PC-9 (cell line): Measurements from ENCODE around the gene SPINK2. TPM values are rescaled to one million over a fixed set of nuclear protein-coding genes. Genes with fewer than 3 reads are reported as not detected.

ENCODE experiments used
- BruUV-seq: library from RNA; stranded (reverse); fragments of 400-500 nt; replicated peaks from 2 replicates; lab custom pipeline; 2021; lab: Mats Ljungman, UMichigan
- CTCF ChIA-PET: fragments of 300-600 bp; sonication (Branson Sonifier 250); formaldehyde crosslinking; loops from one replicate; lab custom pipeline; 2022; ENCODE audit warnings: antibody characterized with exemption; lab: Charles Lee
- POLR2A ChIA-PET: fragments of 300-600 bp; sonication (Branson Sonifier 250); formaldehyde crosslinking; loops from one replicate; lab custom pipeline; 2022; ENCODE audit warnings: antibody characterized with exemption; ENCODE audit not compliant: unreplicated experiment; lab: Charles Lee
- DNase-seq, 2 experiments: peaks; one replicate each; pipeline versions ENCODE4 v3.0.0 to v3.0.0-alpha.2; 2015 to 2022; ENCODE audit warnings: mixed read lengths in 1 of 2
- H2AFZ ChIP-seq: fragments of 200-600 bp; sonication (generic); 2 replicates; pipeline ENCODE4 v1.8.1; 2017; ENCODE audit warnings: antibody characterized with exemption
- H3F3A ChIP-seq: fragments of 200-600 bp; sonication (generic); 2 replicates; pipeline ENCODE4 v1.8.1; 2017; ENCODE audit warnings: antibody characterized with exemption, mild to moderate bottlenecking, low read depth; ENCODE audit not compliant: insufficient read depth
- H3K27ac ChIP-seq: fragments of 200-600 bp; sonication (generic); 2 replicates; pipeline ENCODE4 v1.6.1; 2016; ENCODE audit warnings: mixed run types
- H3K27me3 ChIP-seq: fragments of 200-600 bp; sonication (generic); 2 replicates; pipeline ENCODE4 v1.6.1; 2016; ENCODE audit warnings: low read depth, mixed run types; ENCODE audit not compliant: insufficient read depth
- H3K36me3 ChIP-seq: fragments of 200-600 bp; sonication (generic); 2 replicates; pipeline ENCODE4 v1.6.1; 2016; ENCODE audit warnings: low read depth, mixed run types
- H3K4me1 ChIP-seq: fragments of 200-600 bp; sonication (generic); replicated peaks from 2 replicates; pipeline ENCODE4 v1.6.1; 2016; ENCODE audit warnings: mixed run types; ENCODE audit not compliant: insufficient read depth
- H3K4me2 ChIP-seq: fragments of 200-600 bp; sonication (generic); 2 replicates; pipeline ENCODE4 v1.6.1; 2017; ENCODE audit warnings: mixed run types
- H3K4me3 ChIP-seq: fragments of 200-600 bp; sonication (generic); 2 replicates; pipeline ENCODE4 v1.6.1; 2016; ENCODE audit warnings: mixed run types
- H3K79me2 ChIP-seq: fragments of 200-600 bp; sonication (generic); 2 replicates; pipeline ENCODE4 v1.6.1; 2017; ENCODE audit warnings: low read depth, mixed run types
- H3K9me2 ChIP-seq: fragments of 200-600 bp; sonication (generic); 2 replicates; pipeline ENCODE4 v1.8.1; 2017; ENCODE audit warnings: mild to moderate bottlenecking; ENCODE audit not compliant: insufficient read depth
- H3K9me3 ChIP-seq: fragments of 200-600 bp; sonication (generic); 2 replicates; pipeline ENCODE4 v1.8.1; 2016; ENCODE audit warnings: low read depth; ENCODE audit not compliant: insufficient read depth
- H4K20me1 ChIP-seq: fragments of 200-600 bp; sonication (generic); 2 replicates; pipeline ENCODE4 v1.8.1; 2017; ENCODE audit not compliant: insufficient read depth
- EZH2 ChIP-seq: fragments of 200-600 bp; sonication (generic); IDR thresholded peaks from 2 replicates; pipeline ENCODE4 v1.8.0; 2017; ENCODE audit warnings: antibody characterized with exemption, low read depth
- intact Hi-C: fragments of 100-400 bp; cut with micrococcal nuclease; formaldehyde crosslinking; loops from one replicate; pipeline ENCODE4 v1.10.0; 2022; ENCODE audit not compliant: unreplicated experiment
- total RNA-seq: library from RNA; stranded (reverse); gene quantifications from 2 replicates; pipeline ENCODE4 v1.2.3, GENCODE V29; 2021
- TF ChIP-seq, protein P1 (sequence below): fragments of 200-600 bp; sonication (generic); conservative IDR thresholded peaks from 2 replicates; pipeline ENCODE4 v1.6.1; 2017; ENCODE audit warnings: mixed run types, antibody characterized with exemption, mild to moderate bottlenecking, moderate library complexity

Gene SPINK2
- total RNA-seq, 1 experiment from 2014 or later = not detected

DNA sequence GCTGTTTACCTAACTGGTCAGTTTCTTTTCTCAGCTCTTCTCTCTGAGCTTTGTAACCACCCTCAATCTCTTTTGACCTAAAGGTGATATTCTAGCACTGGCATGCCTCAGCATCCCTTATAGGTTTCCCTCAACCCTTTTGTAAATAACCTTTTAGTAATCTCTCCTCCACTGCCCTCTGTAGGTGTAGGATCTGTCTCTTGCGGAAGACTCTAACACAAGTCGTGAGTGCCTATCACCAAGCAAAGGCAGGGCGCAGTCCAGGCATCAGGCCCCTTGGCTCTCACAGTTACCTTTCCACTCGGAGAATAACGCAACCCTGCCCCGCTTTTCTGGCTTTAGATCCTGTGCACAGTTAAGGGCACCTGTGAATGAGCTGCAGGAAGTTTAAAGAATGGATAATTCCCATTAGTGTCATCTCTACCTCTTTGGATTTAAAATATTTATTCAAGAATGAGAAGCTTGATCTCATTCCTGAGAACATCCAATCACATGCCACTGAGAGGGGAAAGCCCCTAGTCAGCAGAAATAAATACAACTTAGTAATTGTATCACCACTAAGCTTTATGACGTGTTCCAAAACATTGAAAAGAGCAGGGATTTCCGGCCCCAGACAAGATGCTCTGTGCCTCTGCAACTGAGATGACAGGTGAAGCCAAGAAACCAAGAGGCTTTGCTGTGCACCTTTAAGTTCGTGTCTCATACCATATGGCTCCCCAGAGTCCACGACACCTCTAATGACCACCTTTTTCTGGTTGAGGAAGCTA lies 58.8 kb downstream of the SPINK2 start:
- H3K4me2 ChIP-seq = no peak overlapping the region
- BruUV-seq = no TSS peak
- H2AFZ ChIP-seq = no peak overlapping the region
- no peak for TF ChIP-seq EZH2
- TF ChIP-seq, protein P1, sequence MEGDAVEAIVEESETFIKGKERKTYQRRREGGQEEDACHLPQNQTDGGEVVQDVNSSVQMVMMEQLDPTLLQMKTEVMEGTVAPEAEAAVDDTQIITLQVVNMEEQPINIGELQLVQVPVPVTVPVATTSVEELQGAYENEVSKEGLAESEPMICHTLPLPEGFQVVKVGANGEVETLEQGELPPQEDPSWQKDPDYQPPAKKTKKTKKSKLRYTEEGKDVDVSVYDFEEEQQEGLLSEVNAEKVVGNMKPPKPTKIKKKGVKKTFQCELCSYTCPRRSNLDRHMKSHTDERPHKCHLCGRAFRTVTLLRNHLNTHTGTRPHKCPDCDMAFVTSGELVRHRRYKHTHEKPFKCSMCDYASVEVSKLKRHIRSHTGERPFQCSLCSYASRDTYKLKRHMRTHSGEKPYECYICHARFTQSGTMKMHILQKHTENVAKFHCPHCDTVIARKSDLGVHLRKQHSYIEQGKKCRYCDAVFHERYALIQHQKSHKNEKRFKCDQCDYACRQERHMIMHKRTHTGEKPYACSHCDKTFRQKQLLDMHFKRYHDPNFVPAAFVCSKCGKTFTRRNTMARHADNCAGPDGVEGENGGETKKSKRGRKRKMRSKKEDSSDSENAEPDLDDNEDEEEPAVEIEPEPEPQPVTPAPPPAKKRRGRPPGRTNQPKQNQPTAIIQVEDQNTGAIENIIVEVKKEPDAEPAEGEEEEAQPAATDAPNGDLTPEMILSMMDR = no peak
- peaks cover 16% of the 10 kb centered on the region for H3K4me1 ChIP-seq
- peaks cover 15% of the 10 kb centered on the region for H3F3A ChIP-seq
- no peaks in the 10 kb centered on the region for H3K9me2 ChIP-seq
- H3K79me2 ChIP-seq = no peaks in the 10 kb centered on the region
- ChIA-PET POLR2A (no interaction called here), CTCF (no interaction called here)
- H3K27ac ChIP-seq = no peak overlapping the region
- H3K27me3 ChIP-seq = no peaks in the 10 kb centered on the region
- no peaks in the 10 kb centered on the region for H3K36me3 ChIP-seq
- no peaks in the 10 kb centered on the region for H3K9me3 ChIP-seq
- H4K20me1 ChIP-seq = no peaks in the 10 kb centered on the region
- intact Hi-C loops = no loop called here
- H3K4me3 ChIP-seq = no peak overlapping the region
- no peak for DNase-seq

DNA sequence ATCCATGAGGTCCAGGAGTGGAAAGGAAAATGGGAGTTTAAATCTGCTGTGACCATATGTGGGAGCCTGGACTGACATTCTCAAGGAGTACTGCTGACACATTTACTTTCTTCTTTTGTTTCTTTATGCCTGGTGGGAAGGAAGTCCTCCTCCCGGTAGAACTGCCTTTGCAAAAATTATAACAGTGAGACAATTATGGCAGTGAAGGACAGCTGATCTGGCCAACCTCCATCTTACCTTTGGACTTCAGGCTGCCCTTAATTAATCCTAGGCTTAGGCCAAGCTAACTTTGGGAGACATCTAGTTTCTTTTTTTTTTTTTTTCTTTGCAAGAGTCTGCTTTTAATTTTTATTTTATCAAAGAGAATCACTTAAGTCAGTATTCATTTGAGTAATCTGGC lies 61.3 kb downstream of the SPINK2 start:
- BruUV-seq = no TSS peak
- intact Hi-C loops = no loop called here
- DNase-seq = no peak
- ChIA-PET CTCF (no interaction called here), POLR2A (no interaction called here)
- H3F3A ChIP-seq = peaks cover 27% of the 10 kb centered on the region
- H3K4me2 ChIP-seq = no peak overlapping the region
- TF ChIP-seq EZH2 = no peak
- TF ChIP-seq, protein P1 = no peak
- H3K4me3 ChIP-seq = no peak overlapping the region
- H4K20me1 ChIP-seq = no peaks in the 10 kb centered on the region
- H3K9me2 ChIP-seq = no peaks in the 10 kb centered on the region
- no peaks in the 10 kb centered on the region for H3K9me3 ChIP-seq
- H2AFZ ChIP-seq = no peak overlapping the region
- H3K36me3 ChIP-seq = no peaks in the 10 kb centered on the region
- no peak overlapping the region for H3K27ac ChIP-seq
- H3K4me1 ChIP-seq = peaks cover 39% of the 10 kb centered on the region
- no peaks in the 10 kb centered on the region for H3K79me2 ChIP-seq
- no peaks in the 10 kb centered on the region for H3K27me3 ChIP-seq

Other genes starting within 250 kb of the SPINK2 start
- 0.98 and 1.0 TPM in 2 replicates for gene HOPX, start 140.4 kb downstream of the SPINK2 start, total RNA-seq
- 23.0 and 28.3 TPM in 2 replicates for gene REST, start 86.2 kb upstream of the SPINK2 start, total RNA-seq
- 24.1 and 25.3 TPM in 2 replicates for gene NOA1, start 155.9 kb upstream of the SPINK2 start, total RNA-seq
- 62.0 and 77.1 TPM in 2 replicates for gene POLR2B, start 157.2 kb upstream of the SPINK2 start, total RNA-seq